GM12872 (cell line): ENCODE data around the gene FHL3.

ENCODE experiments used
- TF ChIP-seq, protein P1 (sequence below): IDR thresholded peaks from 3 replicates; pipeline ENCODE4 v1.5.1; 2011; ENCODE audit warnings: low read depth, mild to moderate bottlenecking, low read length, moderate library complexity; ENCODE audit not compliant: insufficient read depth

FHL3 gene

DNA sequence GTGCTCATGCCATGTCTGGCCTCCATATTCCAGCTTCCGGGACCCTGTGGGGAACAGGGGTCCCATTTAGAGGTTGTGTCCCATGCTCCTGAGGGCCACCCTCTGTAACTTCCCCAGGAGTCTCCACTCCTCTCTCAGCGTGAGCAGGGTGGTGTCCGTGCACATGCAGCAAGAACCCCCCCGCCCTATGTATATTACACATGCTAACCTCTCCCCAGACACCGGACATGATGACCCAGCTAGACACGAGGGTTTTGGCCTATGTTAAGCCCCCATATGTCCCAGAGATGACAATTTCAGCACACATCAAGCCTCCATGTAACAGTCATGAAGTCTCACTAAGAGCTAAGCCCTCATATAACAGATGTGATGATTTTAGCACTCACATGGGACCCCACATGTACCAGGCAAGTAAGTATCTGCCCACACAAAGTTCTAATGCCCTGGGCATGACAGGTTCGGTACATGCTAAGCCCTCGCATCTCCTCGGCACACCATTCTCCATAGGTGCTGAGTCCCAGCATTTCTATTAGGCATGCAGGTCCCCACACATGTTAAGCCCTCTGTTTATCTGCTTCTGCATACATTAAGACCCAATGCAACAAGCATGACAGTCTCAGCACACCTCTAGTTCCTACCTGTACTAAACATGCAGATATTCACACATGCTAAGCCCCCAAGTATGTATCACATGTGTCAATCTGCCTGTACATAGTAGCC is 7.1 kb downstream of the FHL3 start:
- TF ChIP-seq, protein P1, sequence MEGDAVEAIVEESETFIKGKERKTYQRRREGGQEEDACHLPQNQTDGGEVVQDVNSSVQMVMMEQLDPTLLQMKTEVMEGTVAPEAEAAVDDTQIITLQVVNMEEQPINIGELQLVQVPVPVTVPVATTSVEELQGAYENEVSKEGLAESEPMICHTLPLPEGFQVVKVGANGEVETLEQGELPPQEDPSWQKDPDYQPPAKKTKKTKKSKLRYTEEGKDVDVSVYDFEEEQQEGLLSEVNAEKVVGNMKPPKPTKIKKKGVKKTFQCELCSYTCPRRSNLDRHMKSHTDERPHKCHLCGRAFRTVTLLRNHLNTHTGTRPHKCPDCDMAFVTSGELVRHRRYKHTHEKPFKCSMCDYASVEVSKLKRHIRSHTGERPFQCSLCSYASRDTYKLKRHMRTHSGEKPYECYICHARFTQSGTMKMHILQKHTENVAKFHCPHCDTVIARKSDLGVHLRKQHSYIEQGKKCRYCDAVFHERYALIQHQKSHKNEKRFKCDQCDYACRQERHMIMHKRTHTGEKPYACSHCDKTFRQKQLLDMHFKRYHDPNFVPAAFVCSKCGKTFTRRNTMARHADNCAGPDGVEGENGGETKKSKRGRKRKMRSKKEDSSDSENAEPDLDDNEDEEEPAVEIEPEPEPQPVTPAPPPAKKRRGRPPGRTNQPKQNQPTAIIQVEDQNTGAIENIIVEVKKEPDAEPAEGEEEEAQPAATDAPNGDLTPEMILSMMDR: no peak

DNA sequence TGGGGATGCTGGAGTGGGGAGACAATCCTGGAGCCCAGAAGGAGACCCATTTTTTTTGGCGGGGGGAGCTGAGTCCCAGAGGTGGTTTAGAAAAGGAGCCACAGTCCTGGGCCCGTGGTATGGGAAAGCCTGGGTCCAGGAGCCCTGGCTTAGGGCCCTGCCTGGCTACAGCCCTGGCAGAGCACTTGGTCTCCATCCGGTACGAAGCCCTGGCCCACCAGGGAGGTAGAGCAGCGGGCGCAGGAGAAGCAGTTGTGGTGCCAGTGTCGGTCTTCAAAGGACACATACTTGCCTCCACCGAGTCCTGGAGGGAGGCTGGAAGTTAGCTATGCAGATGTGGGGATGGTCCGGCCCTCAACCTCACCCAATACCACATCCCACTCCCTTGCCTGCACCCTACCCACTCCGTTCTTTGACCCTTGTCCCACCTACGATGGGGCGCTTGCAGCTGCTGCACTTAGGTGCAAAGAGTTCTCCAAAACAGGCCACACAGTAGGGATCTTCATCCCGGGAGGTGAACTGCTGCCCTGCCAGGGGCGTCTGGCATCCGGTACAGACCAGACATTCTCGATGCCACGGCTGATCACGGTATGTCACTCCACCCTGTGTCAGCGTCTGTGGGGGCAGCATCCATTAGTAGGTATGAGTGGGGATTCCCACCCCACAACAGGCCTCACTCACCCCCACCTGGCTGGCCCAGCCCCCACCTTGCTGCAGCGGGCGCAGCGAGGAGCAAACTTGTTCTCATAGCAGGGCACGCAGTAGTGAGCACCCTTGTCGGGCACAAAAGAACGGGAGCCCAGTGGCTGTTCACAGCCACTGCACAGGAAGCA is 7.8 kb downstream of the FHL3 start:
- TF ChIP-seq, protein P1: no peak

DNA sequence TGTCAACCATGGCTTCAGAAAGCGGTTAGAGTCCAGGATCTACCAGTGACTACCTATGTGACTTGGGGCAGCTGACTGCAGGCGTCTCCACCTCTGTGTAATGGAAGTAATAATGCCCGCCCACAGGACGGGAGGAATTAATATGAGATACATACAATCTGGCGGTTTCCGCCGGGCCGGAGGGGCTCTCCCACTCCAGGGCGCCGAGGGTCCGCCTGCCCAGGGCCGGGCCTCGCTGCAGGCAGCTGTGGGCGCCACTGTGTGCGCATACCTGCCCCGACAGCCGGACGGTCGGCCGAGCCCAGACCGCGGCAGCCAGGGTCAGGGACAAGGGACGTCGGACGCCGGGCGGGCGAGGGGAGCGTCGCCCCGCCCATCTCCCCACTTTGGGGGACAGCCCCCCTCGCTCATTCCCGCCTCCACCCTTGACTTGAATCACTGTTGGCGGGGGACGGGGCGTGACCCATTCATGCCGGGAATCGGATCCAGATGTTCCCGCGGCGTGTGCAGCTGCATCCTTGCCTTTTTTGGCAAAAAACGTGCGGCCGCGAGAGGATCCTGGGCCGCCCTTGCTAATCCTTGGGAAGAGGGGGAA is 9.5 kb downstream of the FHL3 start:
- TF ChIP-seq, protein P1: no peak

DNA sequence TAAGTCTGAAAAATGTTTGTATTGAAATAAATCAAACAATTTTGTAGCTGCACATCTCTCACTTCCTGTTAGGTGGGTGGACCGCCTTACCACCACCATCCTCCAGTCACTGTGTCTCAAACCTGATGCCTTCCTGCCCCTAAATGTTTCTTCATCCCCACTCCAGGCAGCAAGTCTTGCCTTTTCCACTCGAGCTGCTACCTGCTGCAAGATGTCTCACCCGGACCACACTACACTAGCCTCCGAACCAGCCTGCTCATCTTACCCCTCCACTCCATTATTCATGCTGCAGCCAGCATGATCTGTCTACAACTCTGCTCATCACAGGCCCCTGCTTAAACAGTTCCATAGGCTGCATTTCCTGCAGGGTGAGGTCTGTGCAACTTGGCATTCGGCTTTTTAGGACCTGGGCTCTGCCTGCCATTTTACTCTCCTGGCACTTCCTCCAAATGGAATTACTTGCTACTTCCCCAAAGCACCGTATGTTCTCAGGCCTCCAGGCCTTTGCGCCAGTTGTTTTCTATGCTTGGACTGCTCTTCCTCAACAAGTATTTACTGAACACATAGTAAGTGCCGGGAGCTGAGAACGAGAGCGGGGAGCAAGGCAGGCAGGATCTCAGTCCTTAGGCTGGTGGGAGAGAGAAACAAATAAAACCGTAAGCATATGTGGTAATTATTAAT is 10.3 kb downstream of the FHL3 start:
- TF ChIP-seq, protein P1: no peak

DNA sequence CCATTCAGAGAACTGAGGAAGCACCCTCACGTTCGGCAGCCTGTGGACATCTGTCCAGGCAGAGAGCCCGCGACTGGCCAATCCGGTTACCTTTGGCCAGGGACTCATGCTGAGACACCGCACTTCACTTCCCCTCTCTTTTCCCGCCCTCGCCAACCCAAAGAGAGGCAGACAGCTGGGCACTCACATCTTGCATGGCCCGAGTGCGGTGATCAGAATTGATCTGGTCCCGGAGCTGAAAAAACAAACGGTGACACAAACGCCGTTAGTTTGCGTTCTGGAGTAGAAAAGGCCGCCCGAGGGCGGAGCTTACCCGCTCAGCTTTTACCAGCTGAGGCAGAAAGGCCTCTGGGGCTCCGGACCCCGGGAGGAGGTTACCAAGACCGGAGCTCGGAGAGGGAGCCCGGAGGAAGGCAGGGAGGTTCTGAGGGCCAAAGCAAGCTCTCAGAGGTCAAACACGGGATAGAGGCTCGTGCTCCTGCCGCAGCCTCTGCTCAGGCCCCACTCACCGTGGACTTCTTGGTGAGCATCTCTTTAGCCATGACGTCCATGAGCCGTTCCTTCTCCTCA is 15.9 kb downstream of the FHL3 start:
- TF ChIP-seq, protein P1: no peak

DNA sequence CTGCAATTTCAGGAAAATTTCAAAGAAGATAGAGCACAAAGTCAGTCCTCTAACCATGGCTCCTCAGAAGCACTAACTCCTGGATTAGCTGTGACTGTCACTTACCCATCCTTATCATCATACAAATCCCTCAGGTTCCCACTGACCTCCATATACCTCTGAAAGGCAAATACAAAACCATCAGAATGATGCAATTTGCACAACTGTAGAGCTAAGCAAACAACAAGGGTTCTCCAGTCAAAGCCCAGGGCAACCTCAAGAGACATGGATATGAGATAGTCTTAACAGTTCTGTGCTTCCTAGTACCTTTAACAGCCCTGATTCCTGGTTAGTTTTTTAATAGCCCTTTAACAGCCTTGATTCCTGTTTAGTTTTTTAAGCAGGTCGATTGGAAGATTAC is 17.6 kb downstream of the FHL3 start:
- TF ChIP-seq, protein P1: no peak
